Measurements from ENCODE around the gene ANXA9. TPM values are rescaled to one million over a fixed set of nuclear protein-coding genes. Genes with fewer than 3 reads are reported as not detected.

ANXA9 gene
- total RNA-seq, 1 experiment from 2014 or later, result 2.7 TPM

DNA sequence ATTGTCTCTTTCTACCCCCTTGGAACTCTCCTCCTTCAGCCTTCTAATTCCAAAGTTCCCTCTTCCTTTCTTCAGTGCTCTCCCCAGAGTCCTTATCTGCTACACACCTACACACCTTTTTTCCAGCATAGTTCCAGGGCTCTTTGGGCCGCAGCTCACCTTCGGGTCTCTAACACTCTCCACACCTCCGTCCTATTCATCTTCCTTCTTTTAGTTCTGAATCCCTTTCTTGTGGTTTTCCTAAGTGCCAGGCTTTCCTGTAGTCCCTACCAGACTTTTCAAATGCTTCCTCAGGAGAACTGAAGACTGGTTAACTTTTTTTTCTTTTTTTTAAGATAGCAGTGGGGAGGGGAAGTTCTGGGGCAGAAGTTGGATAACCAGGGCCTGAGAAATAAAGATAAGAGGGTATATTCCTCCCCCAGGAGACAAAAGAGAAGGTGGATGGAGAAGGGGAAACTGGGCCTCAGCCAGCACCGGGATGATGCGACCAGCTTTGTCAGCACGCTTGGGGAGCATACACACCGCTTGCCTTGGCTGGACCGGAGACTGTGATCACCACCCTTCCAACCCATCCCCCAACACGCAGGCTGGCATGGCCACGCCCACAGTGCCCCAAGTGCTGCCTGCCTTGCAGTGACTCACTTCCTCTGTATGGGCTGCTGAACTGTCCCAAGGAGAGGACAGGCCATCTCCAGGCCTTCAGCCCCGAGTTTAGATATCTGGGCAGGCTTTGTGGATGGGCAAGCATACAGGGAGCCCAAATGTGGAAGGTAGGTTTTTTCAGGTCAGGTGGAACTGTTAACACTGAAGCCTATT is 5.0 kb upstream of the ANXA9 start:
- Histone ChIP-seq H3K9ac (ENCODE audit: low read length) (peak overlapping the region; percentile 67), H3K4me2 (ENCODE audit: low read length) (peak overlapping the region; percentile 89), H3K79me2 (ENCODE audit: insufficient read depth, low read length) (peaks cover 21% of the 10 kb centered on the region), H3K4me3 (replicated peaks in 1 of 2; ENCODE audit: low read depth in 1 of 2, low read length in 2 of 2) (peak overlapping the region; percentile 51 to 64), H3K27me3 (ENCODE audit: insufficient read depth, low read length) (no peaks in the 10 kb centered on the region), H3K27ac (ENCODE audit: low read depth, low read length) (peak overlapping the region; percentile 92), H3K9me2 (ENCODE audit: insufficient read depth) (no peaks in the 10 kb centered on the region), H2AFZ (ENCODE audit: low read depth, low read length, poor library complexity, severe bottlenecking) (no peak overlapping the region), H4K20me1 (ENCODE audit: insufficient read depth) (no peaks in the 10 kb centered on the region), H3K36me3 (ENCODE audit: control insufficient read depth in 1 of 2, insufficient read depth in 2 of 2, low read length in 2 of 2) (no peaks in the 10 kb centered on the region), H3K4me1 (ENCODE audit: control insufficient read depth in 1 of 2, insufficient read depth in 2 of 2, low read length in 2 of 2) (peaks cover 71 to 87% of the 10 kb centered on the region in 2 experiments), H3K9me3 (ENCODE audit: control insufficient read depth in 1 of 2, insufficient read depth in 1 of 2, low read depth in 1 of 2, low read length in 2 of 2) (no peaks in the 10 kb centered on the region)
- TSS peak; percentile 66 for BruUV-seq (replicated peaks)
- ChIA-PET POLR2A (interaction anchor here (0.5 to 1.2 kb wide), 5 partner anchors 11 to 416 kb away, joined by 3 to 5 read pairs (median 3); no protein-coding TSS in a partner anchor), RAD21 (ENCODE audit: low non-redundant PET in 1 of 2, low total read pairs in 2 of 2, uncharacterized antibody in 2 of 2, unreplicated experiment in 2 of 2) (no interaction called here), CTCF (interaction anchor here (0.9 to 1.0 kb wide), 2 partner anchors 29 to 416 kb away, joined by 3 to 4 read pairs; no protein-coding TSS in a partner anchor)
- intact Hi-C loops (cut with micrococcal nuclease), result loop anchor here (5.0 kb wide), 4 partner anchors 50 to 720 kb away; partner anchors contain the start of genes CA14, MCL1 and SETDB1
- ATAC-seq, result peak; percentile 68
- peak; percentile 85 for DNase-seq (ENCODE audit: low read depth, low spot score)
- TF ChIP-seq, protein P1, sequence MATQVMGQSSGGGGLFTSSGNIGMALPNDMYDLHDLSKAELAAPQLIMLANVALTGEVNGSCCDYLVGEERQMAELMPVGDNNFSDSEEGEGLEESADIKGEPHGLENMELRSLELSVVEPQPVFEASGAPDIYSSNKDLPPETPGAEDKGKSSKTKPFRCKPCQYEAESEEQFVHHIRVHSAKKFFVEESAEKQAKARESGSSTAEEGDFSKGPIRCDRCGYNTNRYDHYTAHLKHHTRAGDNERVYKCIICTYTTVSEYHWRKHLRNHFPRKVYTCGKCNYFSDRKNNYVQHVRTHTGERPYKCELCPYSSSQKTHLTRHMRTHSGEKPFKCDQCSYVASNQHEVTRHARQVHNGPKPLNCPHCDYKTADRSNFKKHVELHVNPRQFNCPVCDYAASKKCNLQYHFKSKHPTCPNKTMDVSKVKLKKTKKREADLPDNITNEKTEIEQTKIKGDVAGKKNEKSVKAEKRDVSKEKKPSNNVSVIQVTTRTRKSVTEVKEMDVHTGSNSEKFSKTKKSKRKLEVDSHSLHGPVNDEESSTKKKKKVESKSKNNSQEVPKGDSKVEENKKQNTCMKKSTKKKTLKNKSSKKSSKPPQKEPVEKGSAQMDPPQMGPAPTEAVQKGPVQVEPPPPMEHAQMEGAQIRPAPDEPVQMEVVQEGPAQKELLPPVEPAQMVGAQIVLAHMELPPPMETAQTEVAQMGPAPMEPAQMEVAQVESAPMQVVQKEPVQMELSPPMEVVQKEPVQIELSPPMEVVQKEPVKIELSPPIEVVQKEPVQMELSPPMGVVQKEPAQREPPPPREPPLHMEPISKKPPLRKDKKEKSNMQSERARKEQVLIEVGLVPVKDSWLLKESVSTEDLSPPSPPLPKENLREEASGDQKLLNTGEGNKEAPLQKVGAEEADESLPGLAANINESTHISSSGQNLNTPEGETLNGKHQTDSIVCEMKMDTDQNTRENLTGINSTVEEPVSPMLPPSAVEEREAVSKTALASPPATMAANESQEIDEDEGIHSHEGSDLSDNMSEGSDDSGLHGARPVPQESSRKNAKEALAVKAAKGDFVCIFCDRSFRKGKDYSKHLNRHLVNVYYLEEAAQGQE (IDR thresholded peaks at IDR 0.05; ENCODE audit: low read depth), result no peak
- TF ChIP-seq CBX3 (IDR thresholded peaks at IDR 0.05; ENCODE audit: low read depth), result no peak
- peak; percentile 61 for TF ChIP-seq TCF7L2 (IDR thresholded peaks at IDR 0.05; ENCODE audit: borderline replicate concordance, extremely low read depth, insufficient read depth, insufficient read length)
- TF ChIP-seq SIN3A (IDR thresholded peaks at IDR 0.05; ENCODE audit: low read depth), result no peak
- peak; percentile 68 for TF ChIP-seq YY1 (IDR thresholded peaks at IDR 0.05; ENCODE audit: extremely low read depth, insufficient replicate concordance, low read depth, low read length)
- TF ChIP-seq POLR2A (IDR thresholded peaks at IDR 0.05; ENCODE audit: borderline replicate concordance, extremely low read depth, insufficient read depth, insufficient read length), result peak; percentile 87
- TF ChIP-seq SP1 (IDR thresholded peaks at IDR 0.05; ENCODE audit: low read depth), result no peak
- TF ChIP-seq POLR2AphosphoS5 (IDR thresholded peaks at IDR 0.05; ENCODE audit: low read depth, low read length), result peak; percentile 97
- no peak for TF ChIP-seq SRF (IDR thresholded peaks at IDR 0.05; ENCODE audit: low read depth)
- no peak for TF ChIP-seq CEBPB (IDR thresholded peaks at IDR 0.05; ENCODE audit: low read depth)
- no peak for TF ChIP-seq ELF1 (IDR thresholded peaks at IDR 0.05; ENCODE audit: borderline replicate concordance, low read depth)
- peak; percentile 62 for TF ChIP-seq ZFX (IDR thresholded peaks at IDR 0.05)
